ENCODE measurements around the gene S100A11. TPM values are rescaled to one million over a fixed set of nuclear protein-coding genes. Genes with fewer than 3 reads are reported as not detected.
A peak's percentile ranks its signal among the peaks of the same experiment; 100 is the strongest.

Gene S100A11
- total RNA-seq, 1 donor from 2014 or later: 64.5 TPM

- intact Hi-C loops (cut with DNase I): no loop called here
- ATAC-seq (ENCODE audit: poor library complexity) (no peak), DNase-seq (no peak)
Observed at GRCh38 chr1:151990856-151991198, 46.0 kb downstream of the S100A11 start.

DNA sequence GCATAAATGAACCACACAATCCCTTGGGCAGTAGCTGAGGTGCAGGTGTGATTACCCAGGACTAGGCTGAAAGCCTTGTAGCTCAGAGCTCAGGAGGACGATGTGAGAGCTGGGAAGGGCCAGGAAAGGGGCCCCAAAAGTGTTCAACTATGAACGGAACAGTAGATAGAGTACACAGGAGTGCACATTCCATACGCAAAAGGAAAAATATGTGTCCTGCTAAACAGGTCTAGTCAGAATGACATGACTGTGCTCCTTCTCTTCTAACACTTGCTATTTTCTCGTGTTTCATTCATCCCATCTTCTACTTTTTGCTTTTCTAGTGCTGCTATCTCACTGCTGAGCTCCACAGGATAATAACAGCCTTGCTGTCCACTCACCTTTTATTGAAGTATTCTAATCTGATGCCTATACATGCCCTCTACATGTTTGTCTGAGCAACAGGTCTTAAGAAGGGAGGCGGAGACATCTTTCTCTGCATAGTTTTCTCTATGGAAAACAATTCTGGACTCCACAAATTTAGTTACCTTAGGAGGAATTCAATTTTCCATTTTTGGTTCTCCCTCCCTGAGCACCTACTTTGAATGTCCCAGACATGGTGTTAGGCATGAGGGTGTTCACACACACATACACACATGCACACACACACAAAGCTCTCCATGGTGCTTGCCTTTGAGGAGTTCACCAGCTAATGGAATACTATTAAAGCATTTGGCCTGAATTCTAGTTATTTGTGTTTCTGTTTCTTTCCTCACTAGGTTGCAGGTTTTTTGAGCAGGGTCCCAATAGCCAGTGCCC, 46.5 kb downstream of the S100A11 start:
- ATAC-seq (ENCODE audit: poor library complexity) (no peak), DNase-seq (no peak)
- intact Hi-C loops (cut with DNase I): no loop called here

DNA sequence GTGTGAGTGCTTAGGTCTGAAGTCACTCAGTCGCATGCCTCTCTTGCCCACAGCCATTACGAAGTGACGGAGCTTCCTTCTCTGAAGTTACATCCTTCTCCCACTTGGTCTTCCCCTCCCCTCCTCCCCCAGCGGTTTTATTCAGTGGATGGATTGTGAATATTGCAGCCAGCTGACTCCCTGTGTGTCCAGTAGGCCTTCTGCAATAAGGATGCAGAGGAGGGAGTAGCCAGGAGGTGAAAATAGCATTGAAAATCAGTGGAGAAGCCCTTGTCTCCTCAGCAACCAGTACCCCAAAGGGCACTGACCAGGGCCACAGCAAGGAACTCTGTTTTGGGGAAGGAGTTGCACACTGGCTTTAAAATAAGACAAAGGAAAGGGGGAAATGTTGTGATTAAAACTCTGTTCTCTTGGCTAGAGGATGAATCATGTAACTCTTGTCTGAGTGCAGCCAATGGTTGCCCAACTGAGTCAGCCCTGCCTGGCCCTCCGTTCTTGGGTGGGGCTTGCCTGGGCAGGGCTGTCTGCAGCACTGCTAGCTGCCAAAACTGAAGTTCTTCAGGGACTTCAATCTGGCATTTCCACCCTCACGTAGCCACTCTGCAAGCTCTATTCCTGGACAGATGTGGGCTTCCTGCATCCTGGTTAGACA, 47.5 kb downstream of the S100A11 start:
- intact Hi-C loops (cut with DNase I): no loop called here
- ATAC-seq (ENCODE audit: poor library complexity) (peak; percentile 54), DNase-seq (peak; percentile 83)

GRCh38 chr1:151988405-151988923, 48.3 kb downstream of the S100A11 start:
- ATAC-seq (ENCODE audit: poor library complexity) (no peak), DNase-seq (no peak)
- intact Hi-C loops (cut with DNase I): no loop called here

DNA sequence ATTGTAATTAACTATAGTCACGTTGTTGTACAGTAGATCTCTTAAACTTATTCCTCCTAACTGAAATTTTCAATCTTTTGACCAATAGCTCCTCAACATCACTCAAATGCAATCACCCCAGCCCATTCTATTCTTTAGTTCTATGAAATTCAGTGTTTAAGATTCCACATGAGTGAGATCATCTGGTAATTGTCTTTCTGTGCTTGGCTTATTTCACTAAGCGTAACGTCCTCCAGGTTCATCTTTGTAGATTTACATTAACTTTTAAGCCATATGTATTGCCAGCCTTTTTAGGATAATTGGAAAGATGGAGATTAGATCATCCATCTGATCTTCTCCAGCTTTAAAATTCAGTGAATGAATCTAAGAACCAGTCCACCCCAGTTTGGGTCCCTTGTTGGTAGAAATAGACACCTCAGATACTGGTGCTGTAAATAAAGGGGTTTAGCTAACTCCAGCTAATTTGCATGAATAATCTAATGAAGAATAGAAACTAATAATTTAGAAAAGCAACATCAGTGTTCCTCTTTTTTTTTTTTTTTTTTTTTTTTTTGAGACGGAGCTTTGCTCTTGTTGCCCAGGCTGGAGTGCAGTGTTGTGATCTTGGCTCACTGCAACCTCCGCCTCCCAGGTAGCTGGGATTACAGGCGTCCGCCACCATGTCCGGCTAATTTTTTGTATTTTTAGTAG, 50.2 kb downstream of the S100A11 start:
- DNase-seq (no peak), ATAC-seq (ENCODE audit: poor library complexity) (no peak)
- intact Hi-C loops (cut with DNase I): no loop called here

- no peak for DNase-seq
- intact Hi-C loops (cut with DNase I): no loop called here
- ATAC-seq (ENCODE audit: poor library complexity): no peak
Observed at GRCh38 chr1:151985768-151986167, 51.0 kb downstream of the S100A11 start.

DNA sequence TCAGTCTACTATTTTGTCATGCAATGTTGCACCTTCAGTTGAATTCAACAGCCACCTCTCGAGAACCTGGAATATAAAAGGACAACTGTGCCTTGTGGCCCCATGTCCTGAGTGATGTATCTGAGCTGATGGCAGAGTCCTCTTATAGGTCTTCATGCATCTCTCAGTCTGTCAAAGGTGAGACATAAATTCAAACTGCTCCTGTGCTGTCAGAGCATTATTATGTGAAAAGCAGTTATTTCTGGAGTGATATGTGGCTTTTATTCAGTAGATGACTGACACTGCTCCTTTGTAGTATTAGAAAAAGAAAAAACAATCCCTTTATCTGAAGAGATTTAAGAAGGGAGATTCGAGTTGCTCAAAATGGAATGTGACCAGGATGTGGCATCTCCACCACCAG, 51.5 kb downstream of the S100A11 start:
- no peak for DNase-seq
- no peak for ATAC-seq (ENCODE audit: poor library complexity)
- intact Hi-C loops (cut with DNase I): no loop called here

DNA sequence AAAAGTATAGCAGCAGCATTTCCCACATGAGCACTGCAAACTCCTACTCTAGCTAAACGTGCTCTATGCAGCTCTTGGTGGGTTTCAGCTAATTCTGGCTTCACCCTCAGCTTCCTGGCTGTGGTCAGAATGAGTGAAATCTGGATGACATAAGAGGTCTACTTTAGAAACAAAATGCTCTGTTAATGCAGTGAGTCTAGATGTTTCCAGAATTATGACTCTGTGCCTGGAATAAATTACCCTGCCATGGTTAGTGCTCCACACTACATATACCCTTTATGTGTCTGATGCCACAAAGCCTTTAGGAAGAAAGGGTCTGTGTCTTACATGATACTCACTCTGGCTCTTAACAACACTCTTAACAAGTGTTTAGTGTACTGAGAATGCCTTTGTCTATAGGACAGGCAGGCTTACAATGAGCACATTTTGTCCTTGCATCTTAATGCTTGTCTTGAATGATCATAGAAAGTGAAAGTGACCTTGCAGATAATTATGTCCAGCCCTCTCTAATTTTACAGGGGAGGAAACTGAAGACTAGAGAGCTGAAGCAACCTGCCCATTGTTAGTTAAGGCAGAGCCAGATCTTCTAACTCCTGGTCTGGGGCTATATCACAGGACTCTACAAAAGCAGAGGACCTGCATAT, 52.4 kb downstream of the S100A11 start:
- no peak for DNase-seq
- ATAC-seq (ENCODE audit: poor library complexity): no peak
- intact Hi-C loops (cut with DNase I): no loop called here

Other genes starting within 250 kb of the S100A11 start
- 4.5 TPM for gene TDRKH, start 246.5 kb downstream of the S100A11 start, total RNA-seq
- 0.78 TPM for gene LINGO4, start 231.6 kb downstream of the S100A11 start, total RNA-seq
- gene RORC, start 205.2 kb downstream of the S100A11 start, total RNA-seq: 15.4 TPM
- gene C2CD4D, start 197.2 kb downstream of the S100A11 start, total RNA-seq: not detected
- not detected for gene THEM5, start 183.3 kb downstream of the S100A11 start, total RNA-seq
- 17.0 TPM for gene THEM4, start 127.5 kb downstream of the S100A11 start, total RNA-seq
- 230 TPM for gene S100A10, start 43.1 kb downstream of the S100A11 start, total RNA-seq
- gene TCHHL1, start 52.1 kb upstream of the S100A11 start, total RNA-seq: not detected
- not detected for gene TCHH, start 78.4 kb upstream of the S100A11 start, total RNA-seq
- gene RPTN, start 122.2 kb upstream of the S100A11 start, total RNA-seq: not detected
- gene HRNR, start 187.2 kb upstream of the S100A11 start, total RNA-seq: not detected

Measured in Right ventricle myocardium superior (tissue), 1 donor.